ENCODE data around the gene ZNF618.

Gene ZNF618

GRCh38 chr9:113916931-113917330 lies 40.8 kb downstream of the ZNF618 start:
- no peak for DNase-seq (ENCODE audit: low read depth)

DNA sequence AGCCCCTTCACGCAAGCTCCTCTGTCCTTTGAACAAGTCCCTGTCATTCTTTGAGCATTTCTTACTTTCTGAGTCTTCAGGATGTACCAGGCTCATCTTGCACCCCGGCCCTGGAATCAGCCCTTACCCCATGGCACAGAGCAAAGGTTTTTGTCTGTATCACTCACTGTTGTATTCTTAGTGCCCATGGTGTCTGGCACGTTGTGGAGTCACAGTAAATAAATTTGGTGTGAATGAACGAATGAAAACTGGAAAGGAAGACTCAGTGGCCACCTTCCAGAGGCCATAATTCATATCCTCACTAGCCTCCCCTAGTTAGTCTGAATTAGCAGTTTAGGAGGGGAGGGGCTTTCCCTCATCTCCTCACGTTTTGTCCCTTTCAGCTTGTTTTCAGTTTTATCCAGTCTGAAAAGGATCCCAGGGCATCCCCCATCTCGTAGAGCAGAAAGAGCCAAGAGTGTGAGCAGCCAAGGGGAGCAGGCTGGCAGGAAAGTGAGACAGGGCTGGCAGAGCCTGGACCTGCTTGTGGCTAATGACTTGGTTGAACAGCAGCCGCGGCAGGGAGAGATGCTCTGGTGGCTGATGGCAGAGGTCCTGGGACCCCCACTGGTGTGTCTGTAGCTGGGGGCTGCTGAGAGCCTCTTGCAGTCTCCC lies 42.7 kb downstream of the ZNF618 start:
- TF ChIP-seq CTCF (conservative IDR thresholded peaks at IDR 0.05; ENCODE audit: low read length): no peak
- no peak for DNase-seq (ENCODE audit: low read depth)
- no peak overlapping the region for H3K4me3 ChIP-seq (ENCODE audit: low read length)

More at GRCh38 chr9:113916931-113917330, 40.8 kb downstream of the ZNF618 start:
- TF ChIP-seq CTCF (conservative IDR thresholded peaks at IDR 0.05; ENCODE audit: low read length): no peak
- no peak overlapping the region for H3K4me3 ChIP-seq (ENCODE audit: low read length)

GRCh38 chr9:113919382-113919781 lies 43.3 kb downstream of the ZNF618 start:
- no peak for TF ChIP-seq CTCF (conservative IDR thresholded peaks at IDR 0.05; ENCODE audit: low read length)
- no peak for DNase-seq (ENCODE audit: low read depth)
- H3K4me3 ChIP-seq (ENCODE audit: low read length): no peak overlapping the region

DNA sequence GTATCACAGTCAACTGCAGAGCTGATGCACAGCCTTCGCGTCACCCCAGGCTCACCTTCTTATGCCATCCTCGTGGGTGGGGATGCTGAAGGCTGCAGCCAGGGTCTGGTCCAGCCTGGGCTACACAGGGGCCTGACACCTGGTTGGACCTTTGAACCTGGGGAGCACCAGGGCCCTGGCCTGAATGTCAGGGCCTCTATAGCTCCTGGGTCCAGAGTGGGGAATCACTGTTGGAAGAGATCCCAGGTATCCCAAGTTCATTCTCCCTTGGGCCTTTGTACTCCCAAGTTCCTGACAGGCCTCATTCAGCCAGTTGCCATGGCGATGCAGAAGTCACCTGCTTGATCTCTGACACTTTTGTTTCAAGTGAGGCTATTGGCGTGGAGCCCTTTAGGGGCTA lies 43.8 kb downstream of the ZNF618 start:
- TF ChIP-seq CTCF (conservative IDR thresholded peaks at IDR 0.05; ENCODE audit: low read length): no peak
- H3K4me3 ChIP-seq (ENCODE audit: low read length): no peak overlapping the region
- no peak for DNase-seq (ENCODE audit: low read depth)

DNA sequence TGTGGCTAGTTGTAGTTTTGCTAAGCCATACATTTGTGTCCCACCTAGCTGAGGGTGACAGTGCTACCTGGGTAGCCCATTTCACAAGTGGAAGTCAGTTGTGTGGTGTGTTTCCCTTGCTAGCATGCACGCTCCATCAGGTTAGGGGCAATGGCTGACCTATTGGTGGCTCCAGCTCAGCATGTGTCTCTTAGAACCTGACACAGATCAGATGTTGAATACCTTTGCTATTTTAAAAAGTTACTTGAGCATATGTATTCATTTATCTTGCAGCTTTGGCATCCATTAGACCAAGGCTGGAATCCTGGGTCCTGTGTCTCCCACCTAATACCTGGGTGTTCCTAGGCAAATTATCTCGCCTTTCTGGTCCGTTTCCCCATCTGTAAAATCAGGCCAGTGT lies 44.8 kb downstream of the ZNF618 start:
- no peak for DNase-seq (ENCODE audit: low read depth)
- TF ChIP-seq CTCF (conservative IDR thresholded peaks at IDR 0.05; ENCODE audit: low read length): no peak

DNA sequence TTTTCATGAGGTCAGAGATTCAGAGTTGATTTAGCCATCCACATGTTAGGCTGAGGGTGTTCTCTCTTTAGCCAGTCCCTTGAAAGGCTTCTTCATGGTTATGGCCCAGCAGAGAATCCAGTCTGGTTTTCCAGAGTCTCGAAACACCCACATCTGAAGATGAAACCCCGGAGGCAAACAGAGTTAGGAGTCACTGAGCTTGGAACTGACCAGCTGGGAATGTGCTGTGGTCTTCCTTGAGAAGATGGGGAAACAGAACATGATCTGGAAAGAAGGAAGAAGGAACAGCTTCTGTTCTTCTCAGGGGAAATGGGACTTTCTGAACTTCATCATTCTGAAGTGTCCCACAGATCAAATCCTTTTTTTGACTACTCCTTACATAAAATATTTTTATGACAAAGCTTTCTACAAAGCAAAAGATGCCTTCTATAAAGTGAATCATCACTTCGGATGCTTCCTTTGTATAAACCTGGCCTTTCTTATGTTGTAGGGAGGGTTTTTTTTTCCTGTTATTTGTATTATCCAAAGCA lies 45.4 kb downstream of the ZNF618 start:
- no peak for DNase-seq (ENCODE audit: low read depth)
- no peak for TF ChIP-seq CTCF (conservative IDR thresholded peaks at IDR 0.05; ENCODE audit: low read length)
- H3K4me3 ChIP-seq (ENCODE audit: low read length): no peak overlapping the region

More for the DNA sequence above, 44.8 kb downstream of the ZNF618 start:
- H3K4me3 ChIP-seq (ENCODE audit: low read length): no peak overlapping the region

DNA sequence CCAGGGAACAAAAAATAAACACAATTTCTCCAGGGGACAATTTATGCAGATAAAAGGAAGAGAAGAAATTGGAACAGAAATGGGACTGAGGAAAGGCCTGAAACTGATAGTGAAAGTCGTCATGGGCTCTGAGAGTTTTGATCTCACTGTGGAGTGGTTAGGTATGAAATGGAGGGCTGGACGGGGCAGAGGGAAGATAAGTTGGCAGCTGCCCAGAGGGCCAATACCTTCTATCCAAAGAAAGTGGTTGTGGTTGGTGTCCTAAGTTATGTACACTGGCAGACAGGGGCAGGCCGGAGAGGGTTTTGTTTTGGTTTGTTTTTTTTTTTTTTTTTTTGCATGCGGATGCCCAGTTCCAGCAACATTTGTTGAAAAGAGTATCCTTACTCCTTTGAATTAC lies 46.1 kb downstream of the ZNF618 start:
- DNase-seq (ENCODE audit: low read depth): no peak
- TF ChIP-seq CTCF (conservative IDR thresholded peaks at IDR 0.05; ENCODE audit: low read length): no peak
- no peak overlapping the region for H3K4me3 ChIP-seq (ENCODE audit: low read length)
